Embryonic facial prominence (tissue), 1 donor: Measurements from ENCODE around the gene FOXA2.

Experiments
- DNase-seq: peaks from one replicate; pipeline ENCODE4 v3.0.0-alpha.2; 2016; ENCODE audit errors: extremely low spot score

FOXA2 gene

GRCh38 chr20:22583773-22584521, 425 bp downstream of the FOXA2 start:
- no peak for DNase-seq

- DNase-seq, result no peak
These were observed 1.2 kb downstream of the FOXA2 start for GRCh38 chr20:22582964-22583772.

- DNase-seq, result no peak
These were observed 1.9 kb downstream of the FOXA2 start for GRCh38 chr20:22582386-22582963.

- no peak for DNase-seq
These were observed 2.7 kb downstream of the FOXA2 start for GRCh38 chr20:22581437-22582385.

- no peak for DNase-seq
These were observed 4.4 kb downstream of the FOXA2 start for GRCh38 chr20:22579711-22580697.

- no peak for DNase-seq
These were observed 5.3 kb downstream of the FOXA2 start for GRCh38 chr20:22579119-22579427.

GRCh38 chr20:22578221-22579118, 5.9 kb downstream of the FOXA2 start:
- no peak for DNase-seq

GRCh38 chr20:22577515-22578220, 6.7 kb downstream of the FOXA2 start:
- DNase-seq, result no peak

GRCh38 chr20:22576733-22577514, 7.4 kb downstream of the FOXA2 start:
- DNase-seq, result no peak

GRCh38 chr20:22576273-22576672, 8.1 kb downstream of the FOXA2 start:
- DNase-seq, result no peak

GRCh38 chr20:22575737-22576136, 8.6 kb downstream of the FOXA2 start:
- DNase-seq, result no peak

GRCh38 chr20:22575087-22575721, 9.2 kb downstream of the FOXA2 start:
- no peak for DNase-seq

GRCh38 chr20:22574545-22575086, 9.8 kb downstream of the FOXA2 start:
- no peak for DNase-seq

- no peak for DNase-seq
These were observed 11.9 kb downstream of the FOXA2 start for GRCh38 chr20:22572491-22572890.

- DNase-seq, result no peak
These were observed 12.3 kb downstream of the FOXA2 start for GRCh38 chr20:22572023-22572422.

- DNase-seq, result no peak
These were observed 15.0 kb downstream of the FOXA2 start for GRCh38 chr20:22569353-22569752.

GRCh38 chr20:22568872-22569344, 15.5 kb downstream of the FOXA2 start:
- no peak for DNase-seq
